OCI-LY1 (cell line): ENCODE measurements around the gene ZHX3.

Experiments used
- CTCF ChIP-seq: fragments of 200-600 bp; sonication (generic), shearing (Covaris generic); IDR thresholded peaks from 2 replicates; pipeline ENCODE4 v1.5.1; 2017; ENCODE audit warnings: mild to moderate bottlenecking, antibody characterized with exemption, low read length, moderate library complexity, mixed read lengths
- EZH2 ChIP-seq: fragments of 200-600 bp; sonication (generic), shearing (Covaris generic); IDR thresholded peaks from 2 replicates; pipeline ENCODE4 v1.8.0; 2017; ENCODE audit warnings: borderline replicate concordance, mixed run types, mild to moderate bottlenecking, antibody characterized with exemption, low read length, moderate library complexity, mixed read lengths

GRCh38 chr20:41170386-41171105, 147.0 kb downstream of the ZHX3 start:
- no peak for TF ChIP-seq CTCF
- no peak for TF ChIP-seq EZH2
